ENCODE data around the gene TYRO3.

- TF ChIP-seq CTCF (IDR thresholded peaks at IDR 0.05) (no peak), POLR2A (IDR thresholded peaks at IDR 0.05) (no peak)
Measured at GRCh38 chr15:41513506-41514227, 45.3 kb upstream of the TYRO3 start, which contains the start of gene LTK.
